GM12878 (cell line): ENCODE data around the gene PTPRM. TPM values are rescaled to one million over a fixed set of nuclear protein-coding genes. Genes with fewer than 3 reads are reported as not detected.

ENCODE experiments used
- ATAC-seq: fragments of 200-7000 bp; cut with Tn5 transposase; 3 replicates; pipeline ENCODE4 v1.9.1; 2020; ENCODE audit warnings: mild to moderate bottlenecking, moderate library complexity
- BruUV-seq: library from RNA; stranded (reverse); fragments of 400-500 nt; replicated peaks from 2 replicates; lab custom pipeline; 2021; lab: Mats Ljungman, UMichigan
- CTCF ChIA-PET: fragments of 300-600 bp; sonication (Branson Sonifier 250); formaldehyde crosslinking; extraction: SDS; loops from one replicate; lab custom pipeline; 2021; ENCODE audit warnings: inconsistent platforms; lab: Yijun Ruan, JAX
- POLR2A ChIA-PET: fragments of 350-600 bp; formaldehyde crosslinking; extraction: SDS; loops from one replicate; lab custom pipeline; 2021; ENCODE audit warnings: inconsistent platforms; lab: Charles Lee
- RAD21 ChIA-PET: fragments of 300-600 bp; sonication (Branson Sonifier 250); formaldehyde crosslinking; loops from one replicate; lab custom pipeline; 2023; ENCODE audit warnings: antibody characterized with exemption; ENCODE audit not compliant: unreplicated experiment; lab: Charles Lee
- SMC1A ChIA-PET: fragments of 300-600 bp; sonication (Branson Sonifier 250); formaldehyde crosslinking; loops from one replicate; lab custom pipeline; 2023; ENCODE audit not compliant: unreplicated experiment, uncharacterized antibody; lab: Charles Lee
- DNase-seq: peaks from one replicate; pipeline ENCODE4 v3.0.0-alpha.2; 2011; ENCODE audit warnings: low read depth, low spot score
- FAIRE-seq: peaks from 3 replicates; lab custom pipeline; 2011; peaks lifted over from hg19 to GRCh38; lab: Jason Lieb, UNC
- H2AFZ ChIP-seq: 2 replicates; pipeline ENCODE4 v1.6.0; 2011; ENCODE audit warnings: low read depth, low read length, control low read depth; ENCODE audit not compliant: control insufficient read depth
- H3K27ac ChIP-seq: 2 replicates; pipeline ENCODE4 v1.5.1; 2011; ENCODE audit warnings: control low read depth; ENCODE audit not compliant: control insufficient read depth, insufficient read depth
- H3K27me3 ChIP-seq, 2 experiments: replicated peaks in 1 of 2; 2 replicates each; pipeline versions ENCODE4 v1.6.0 to v1.6.1; 2011; ENCODE audit warnings: low read length in 1 of 2; ENCODE audit not compliant: control insufficient read depth in 2 of 2, insufficient read depth in 2 of 2
- H3K36me3 ChIP-seq, 2 experiments: 2 replicates each; pipeline ENCODE4 v1.5.1; 2011; ENCODE audit warnings: low read length in 1 of 2; ENCODE audit not compliant: control insufficient read depth in 2 of 2, insufficient read depth in 2 of 2
- H3K4me1 ChIP-seq: 2 replicates; pipeline ENCODE4 v1.6.1; 2011; ENCODE audit warnings: mild to moderate bottlenecking, low read length, moderate library complexity, mixed read lengths; ENCODE audit not compliant: control insufficient read depth, insufficient read depth
- H3K4me2 ChIP-seq: 2 replicates; pipeline ENCODE4 v1.6.0; 2011; ENCODE audit warnings: control low read depth; ENCODE audit not compliant: control insufficient read depth, insufficient read depth
- H3K4me3 ChIP-seq: fragments of 200-600 bp; sonication (generic); 2 replicates; pipeline ENCODE4 v1.5.1; 2016
- H3K79me2 ChIP-seq: 2 replicates; pipeline ENCODE4 v1.6.0; 2011; ENCODE audit warnings: low read length; ENCODE audit not compliant: control insufficient read depth, insufficient read depth
- H3K9ac ChIP-seq: 2 replicates; pipeline ENCODE4 v1.8.0; 2011; ENCODE audit warnings: low read length, control low read depth, mixed read lengths; ENCODE audit not compliant: control insufficient read depth, insufficient read depth
- H3K9me3 ChIP-seq: replicated peaks from 3 replicates; pipeline ENCODE4 v1.5.1; 2011; ENCODE audit warnings: mild to moderate bottlenecking, low read length; ENCODE audit not compliant: control insufficient read depth, insufficient read depth
- H4K20me1 ChIP-seq: 2 replicates; pipeline ENCODE4 v1.6.0; 2011; ENCODE audit not compliant: control insufficient read depth, insufficient read depth
- ATF3 ChIP-seq: IDR thresholded peaks from 2 replicates; pipeline ENCODE4 v1.6.1; 2011; ENCODE audit warnings: low read depth, mild to moderate bottlenecking, low read length, moderate library complexity, borderline replicate concordance; ENCODE audit errors: extremely low read depth
- ATF7 ChIP-seq: fragments of 450-650 bp; IDR thresholded peaks from 2 replicates; pipeline ENCODE4 v1.6.1; 2016; ENCODE audit warnings: low read depth, mild to moderate bottlenecking
- E4F1 ChIP-seq: fragments of 450-650 bp; IDR thresholded peaks from 2 replicates; pipeline ENCODE4 v1.6.1; 2018; ENCODE audit warnings: borderline replicate concordance, mild to moderate bottlenecking; ENCODE audit not compliant: partially characterized antibody
- IRF5 ChIP-seq: fragments of 450-650 bp; IDR thresholded peaks from 2 replicates; pipeline ENCODE4 v1.6.1; 2017; ENCODE audit warnings: borderline replicate concordance
- JUND ChIP-seq: IDR thresholded peaks from 2 replicates; pipeline ENCODE4 v1.6.1; 2012; ENCODE audit warnings: low read depth, mild to moderate bottlenecking, low read length, improper control_type of control experiment, moderate library complexity
- MTA2 ChIP-seq: fragments of 450-650 bp; IDR thresholded peaks from 2 replicates; pipeline ENCODE4 v1.6.1; 2016; ENCODE audit warnings: low read depth, mild to moderate bottlenecking, moderate library complexity
- NFXL1 ChIP-seq: fragments of 450-650 bp; IDR thresholded peaks from 2 replicates; pipeline ENCODE4 v1.6.1; 2017; ENCODE audit warnings: antibody characterized with exemption, mild to moderate bottlenecking, borderline replicate concordance
- ZBTB33 ChIP-seq: fragments of 450-650 bp; IDR thresholded peaks from 2 replicates; pipeline ENCODE4 v1.6.1; 2017; ENCODE audit warnings: mild to moderate bottlenecking
- ZNF217 ChIP-seq: fragments of 450-650 bp; IDR thresholded peaks from 2 replicates; pipeline ENCODE4 v1.6.1; 2017; ENCODE audit warnings: antibody characterized with exemption, mild to moderate bottlenecking
- WGBS: methylation state at CpG from one replicate; pipeline ENCODE4 v1.1.6; 2016; ENCODE audit warnings: low lambda C conversion rate; ENCODE audit not compliant: insufficient replicate concordance, insufficient coverage; ENCODE audit errors: missing lambda C conversion rate; 5-methylcytosine and 5-hydroxymethylcytosine counted together
- in situ Hi-C: fragments of 300-500 bp; cut with MboI; formaldehyde crosslinking; loops from 9 replicates; pipeline ENCODE4 v1.14.3; 2018; ENCODE audit warnings: mixed read lengths
- intact Hi-C: fragments of 100-400 bp; cut with micrococcal nuclease; formaldehyde crosslinking; loops from one replicate; pipeline ENCODE4 v1.14.2; 2022; ENCODE audit not compliant: unreplicated experiment
- polyA plus RNA-seq, 11 experiments: library from polyadenylated mRNA; depleted of rRNA in 4 of 11; unstranded in 6 of 11; stranded (reverse) in 5 of 11; fragments of >200 nt; fragmentation: Nextera tagmentation in 4 of 11; fragmentation: Illumina TruSeq in 1 of 11; extraction: Ambion mirVana in 4 of 11; extraction: Trizol in 1 of 11; gene quantifications; 1 replicate in 1 of 11; 2 replicates in 10 of 11; pipeline versions ENCODE4 v1.2.1 to v1.2.3, GENCODE V29; 2011 to 2016; ENCODE audit warnings: inconsistent platforms in 2 of 11, missing spikeins in 2 of 11, low read depth in 1 of 11
- total RNA-seq, 4 experiments: library from RNA; depleted of rRNA in 3 of 4; stranded (reverse); fragments of >200 nt in 3 of 4; fragmentation: Illumina TruSeq in 1 of 4; extraction: Trizol in 1 of 4; gene quantifications; 2 replicates each; pipeline versions ENCODE4 v1.2.1 to v1.2.3, GENCODE V29; 2013 to 2021

PTPRM gene
- total and polyA plus RNA-seq, 10 of the 15 experiments (the other 5 are each of a cell fraction or from before 2014, with no cell fraction given): 0.07 to 22.6 (median 0.60) TPM

- CTCF ChIA-PET: interaction anchor here (1.3 kb wide), 3 partner anchors 9 to 25 kb away, joined by 3 to 4 read pairs (median 3); no protein-coding TSS in a partner anchor
Measured at GRCh38 chr18:8283891-8284585, 716.9 kb downstream of the PTPRM start.

More at GRCh38 chr18:8283891-8284585, 716.9 kb downstream of the PTPRM start:
- no peaks in the 10 kb centered on the region for H3K36me3 ChIP-seq
- no peak overlapping the region for H3K4me3 ChIP-seq
- ChIA-PET POLR2A (no interaction called here), RAD21 (no interaction called here), SMC1A (interaction anchor here (1.5 to 1.6 kb wide), 2 partner anchors 10 to 49 kb away, joined by 4 read pairs; no protein-coding TSS in a partner anchor)
- in situ Hi-C loops (no loop called here), intact Hi-C loops (no loop called here)
- no peak overlapping the region for H3K4me2 ChIP-seq
- no peaks in the 10 kb centered on the region for H4K20me1 ChIP-seq
- no peak for FAIRE-seq
- BruUV-seq: no TSS peak
- H2AFZ ChIP-seq: no peak overlapping the region
- H3K27me3 ChIP-seq: no peaks in the 10 kb centered on the region; a peak in 1 of 4 replicates
- TF ChIP-seq MTA2 (no peak), IRF5 (no peak), E4F1 (no peak), ATF3 (no peak), ZBTB33 (no peak), JUND (no peak), ATF7 (no peak), NFXL1 (no peak), ZNF217 (no peak)
- H3K79me2 ChIP-seq: no peaks in the 10 kb centered on the region
- no peaks in the 10 kb centered on the region for H3K4me1 ChIP-seq
- H3K9me3 ChIP-seq: no peaks in the 10 kb centered on the region
- H3K9ac ChIP-seq: no peak overlapping the region
- WGBS: 1% methylated on average over 3 of the region's 3 CpGs
- DNase-seq: no peak
- H3K27ac ChIP-seq: no peak overlapping the region
- ATAC-seq: no peak
